ENCODE results near the gene PCBP4.

DNA sequence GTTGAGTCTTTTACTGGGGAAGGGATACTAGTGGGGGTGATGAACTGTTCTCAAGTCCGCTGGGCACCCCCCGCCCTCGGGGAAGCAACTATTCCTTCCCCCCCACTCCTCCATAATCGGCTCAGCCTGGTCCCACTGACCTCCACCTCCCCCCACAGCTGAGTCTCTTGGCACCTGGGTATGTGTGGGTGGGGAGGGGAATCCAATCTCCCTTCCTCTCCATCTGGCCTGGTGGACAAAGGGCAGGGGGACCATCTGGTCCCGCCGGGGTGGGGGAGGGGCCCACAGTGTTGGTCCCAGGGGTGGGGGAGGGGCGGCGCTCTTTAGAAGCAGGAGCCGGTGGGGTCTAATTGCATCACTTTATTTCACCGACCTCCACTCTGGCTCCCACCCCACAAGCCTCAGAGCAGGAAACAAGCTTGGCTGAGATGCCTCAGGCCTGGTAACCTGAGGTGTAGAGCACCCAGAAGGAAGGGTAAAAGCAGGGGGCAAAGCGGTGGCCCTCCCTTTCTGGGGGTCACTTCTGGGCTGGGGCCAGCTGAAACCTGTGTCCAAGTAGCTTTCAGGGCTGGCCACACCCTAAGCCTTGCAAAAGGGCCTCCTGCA, 1.0 kb upstream of the PCBP4 start:
- TF ChIP-seq, protein P1, sequence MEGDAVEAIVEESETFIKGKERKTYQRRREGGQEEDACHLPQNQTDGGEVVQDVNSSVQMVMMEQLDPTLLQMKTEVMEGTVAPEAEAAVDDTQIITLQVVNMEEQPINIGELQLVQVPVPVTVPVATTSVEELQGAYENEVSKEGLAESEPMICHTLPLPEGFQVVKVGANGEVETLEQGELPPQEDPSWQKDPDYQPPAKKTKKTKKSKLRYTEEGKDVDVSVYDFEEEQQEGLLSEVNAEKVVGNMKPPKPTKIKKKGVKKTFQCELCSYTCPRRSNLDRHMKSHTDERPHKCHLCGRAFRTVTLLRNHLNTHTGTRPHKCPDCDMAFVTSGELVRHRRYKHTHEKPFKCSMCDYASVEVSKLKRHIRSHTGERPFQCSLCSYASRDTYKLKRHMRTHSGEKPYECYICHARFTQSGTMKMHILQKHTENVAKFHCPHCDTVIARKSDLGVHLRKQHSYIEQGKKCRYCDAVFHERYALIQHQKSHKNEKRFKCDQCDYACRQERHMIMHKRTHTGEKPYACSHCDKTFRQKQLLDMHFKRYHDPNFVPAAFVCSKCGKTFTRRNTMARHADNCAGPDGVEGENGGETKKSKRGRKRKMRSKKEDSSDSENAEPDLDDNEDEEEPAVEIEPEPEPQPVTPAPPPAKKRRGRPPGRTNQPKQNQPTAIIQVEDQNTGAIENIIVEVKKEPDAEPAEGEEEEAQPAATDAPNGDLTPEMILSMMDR (IDR thresholded peaks at IDR 0.05 in 4 of 5, conservative IDR thresholded peaks at IDR 0.05 in 1 of 5) = no peak
- no peak for TF ChIP-seq POLR2A (IDR thresholded peaks at IDR 0.05)

All from gastrocnemius medialis (tissue), 4 donors.